Measurements from ENCODE around the gene SLC25A12. TPM values are rescaled to one million over a fixed set of nuclear protein-coding genes. Genes with fewer than 3 reads are reported as not detected.

Gene SLC25A12
- total RNA-seq, 3 donors from 2014 or later (not counting 1 experiment from before 2014, with no cell fraction given): 18.7 to 21.7 (median 19.0) TPM

- H3K4me3 ChIP-seq (ENCODE audit: low read length): no peak overlapping the region
- Mint-ChIP-seq H3K27me3 (ENCODE audit: low read depth in 2 of 2) (no peaks in the 10 kb centered on the region), H3K9me3 (no peaks in the 10 kb centered on the region), H3K36me3 (peaks cover 35% of the 10 kb centered on the region), H3K4me3 (no peak overlapping the region), H3K27ac (no peak overlapping the region), H3K4me1 (no peaks in the 10 kb centered on the region)
- DNase-seq (no peak), ATAC-seq (no peak)
- no peaks in the 10 kb centered on the region for H3K4me1 ChIP-seq (ENCODE audit: control insufficient read depth, insufficient read depth, low read length)
- no peaks in the 10 kb centered on the region for H3K9me3 ChIP-seq (ENCODE audit: control insufficient read depth, insufficient read depth, low read length)
- no peak overlapping the region for H3K27ac ChIP-seq (ENCODE audit: low read length)
- no peak for TF ChIP-seq CTCF (IDR thresholded peaks at IDR 0.05)
- no peaks in the 10 kb centered on the region for H3K27me3 ChIP-seq (ENCODE audit: control insufficient read depth, insufficient read depth, low read length)
- intact Hi-C loops (cut with micrococcal nuclease): no loop called here
- peaks cover 46% of the 10 kb centered on the region for H3K36me3 ChIP-seq (ENCODE audit: control insufficient read depth, insufficient read depth, low read length)
- 90% methylated on average over 1 of the region's 2 CpGs for WGBS (ENCODE audit: insufficient coverage)
Measured at GRCh38 chr2:171837736-171838135, 56.3 kb downstream of the SLC25A12 start.

- Mint-ChIP-seq H3K36me3 (peaks cover 43% of the 10 kb centered on the region), H3K9me3 (no peaks in the 10 kb centered on the region), H3K4me1 (no peaks in the 10 kb centered on the region), H3K27me3 (ENCODE audit: low read depth in 2 of 2) (no peaks in the 10 kb centered on the region), H3K4me3 (no peak overlapping the region), H3K27ac (no peak overlapping the region)
- WGBS (ENCODE audit: insufficient coverage): 100% methylated on average over 5 of the region's 6 CpGs
- no peak for TF ChIP-seq CTCF (IDR thresholded peaks at IDR 0.05)
- H3K36me3 ChIP-seq (ENCODE audit: control insufficient read depth, insufficient read depth, low read length): peaks cover 53% of the 10 kb centered on the region
- no peaks in the 10 kb centered on the region for H3K27me3 ChIP-seq (ENCODE audit: control insufficient read depth, insufficient read depth, low read length)
- ATAC-seq: no peak
- H3K9me3 ChIP-seq (ENCODE audit: control insufficient read depth, insufficient read depth, low read length): no peaks in the 10 kb centered on the region
- H3K27ac ChIP-seq (ENCODE audit: low read length): no peak overlapping the region
- DNase-seq: no peak
- intact Hi-C loops (cut with micrococcal nuclease): no loop called here
- no peaks in the 10 kb centered on the region for H3K4me1 ChIP-seq (ENCODE audit: control insufficient read depth, insufficient read depth, low read length)
- no peak overlapping the region for H3K4me3 ChIP-seq (ENCODE audit: low read length)
Measured at GRCh38 chr2:171836146-171836910, 57.7 kb downstream of the SLC25A12 start.

GRCh38 chr2:171835386-171835785, 58.7 kb downstream of the SLC25A12 start:
- TF ChIP-seq CTCF (IDR thresholded peaks at IDR 0.05): no peak
- no peaks in the 10 kb centered on the region for H3K4me1 ChIP-seq (ENCODE audit: control insufficient read depth, insufficient read depth, low read length)
- intact Hi-C loops (cut with micrococcal nuclease): no loop called here
- no peak for DNase-seq
- no peaks in the 10 kb centered on the region for H3K4me1 Mint-ChIP-seq
- no peak overlapping the region for H3K4me3 ChIP-seq (ENCODE audit: low read length)
- H3K27ac ChIP-seq (ENCODE audit: low read length): no peak overlapping the region
- peaks cover 48% of the 10 kb centered on the region for H3K36me3 Mint-ChIP-seq
- no peaks in the 10 kb centered on the region for H3K27me3 Mint-ChIP-seq (ENCODE audit: low read depth in 2 of 2)
- no peaks in the 10 kb centered on the region for H3K27me3 ChIP-seq (ENCODE audit: control insufficient read depth, insufficient read depth, low read length)
- WGBS (ENCODE audit: insufficient coverage): 98% methylated on average over 4 of the region's 4 CpGs
- peaks cover 59% of the 10 kb centered on the region for H3K36me3 ChIP-seq (ENCODE audit: control insufficient read depth, insufficient read depth, low read length)
- no peak overlapping the region for H3K27ac Mint-ChIP-seq
- no peaks in the 10 kb centered on the region for H3K9me3 Mint-ChIP-seq
- no peak overlapping the region for H3K4me3 Mint-ChIP-seq
- no peaks in the 10 kb centered on the region for H3K9me3 ChIP-seq (ENCODE audit: control insufficient read depth, insufficient read depth, low read length)
- no peak for ATAC-seq

- no peak overlapping the region for H3K4me3 Mint-ChIP-seq
- peaks cover 48% of the 10 kb centered on the region for H3K36me3 Mint-ChIP-seq
- no peaks in the 10 kb centered on the region for H3K4me1 Mint-ChIP-seq
- Histone ChIP-seq H3K4me1 (ENCODE audit: control insufficient read depth, insufficient read depth, low read length) (no peaks in the 10 kb centered on the region), H3K27me3 (ENCODE audit: control insufficient read depth, insufficient read depth, low read length) (no peaks in the 10 kb centered on the region), H3K4me3 (ENCODE audit: low read length) (no peak overlapping the region), H3K27ac (ENCODE audit: low read length) (no peak overlapping the region), H3K9me3 (ENCODE audit: control insufficient read depth, insufficient read depth, low read length) (no peaks in the 10 kb centered on the region), H3K36me3 (ENCODE audit: control insufficient read depth, insufficient read depth, low read length) (peaks cover 63% of the 10 kb centered on the region)
- no peak overlapping the region for H3K27ac Mint-ChIP-seq
- DNase-seq (no peak), ATAC-seq (no peak)
- no peaks in the 10 kb centered on the region for H3K9me3 Mint-ChIP-seq
- TF ChIP-seq CTCF (IDR thresholded peaks at IDR 0.05): no peak
- intact Hi-C loops (cut with micrococcal nuclease): no loop called here
- H3K27me3 Mint-ChIP-seq (ENCODE audit: low read depth in 2 of 2): no peaks in the 10 kb centered on the region
Measured at GRCh38 chr2:171834286-171834685, 59.8 kb downstream of the SLC25A12 start.
